ENCODE results near the gene MUC21. TPM values are rescaled to one million over a fixed set of nuclear protein-coding genes. Genes with fewer than 3 reads are reported as not detected.

MUC21 gene
- total and polyA plus RNA-seq, 2 of the 8 experiments (the other 6 are each of a cell fraction or from before 2014, with no cell fraction given): not detected

Other genes starting within 250 kb of the MUC21 start
- 85.4 and 87.5 TPM in 2 replicates for gene FLOT1, start 241.0 kb upstream of the MUC21 start, total RNA-seq (2021; fragmentation: NEBNext Ultra II Directional; extraction: Animal tissue kit (Norgen Biotek cat#: 25700))
- gene FLOT1, start 241.0 kb upstream of the MUC21 start, polyA plus RNA-seq (2011; rRNA removed): 88.1 and 103 TPM in 2 replicates
- gene IER3, start 239.2 kb upstream of the MUC21 start, total RNA-seq (2021; fragmentation: NEBNext Ultra II Directional; extraction: Animal tissue kit (Norgen Biotek cat#: 25700)): 26.2 and 26.5 TPM in 2 replicates
- 11.9 and 13.4 TPM in 2 replicates for gene IER3, start 239.2 kb upstream of the MUC21 start, polyA plus RNA-seq (2011; rRNA removed)
- gene DDR1, start 99.2 kb upstream of the MUC21 start, total RNA-seq (2021; fragmentation: NEBNext Ultra II Directional; extraction: Animal tissue kit (Norgen Biotek cat#: 25700)): 181 and 182 TPM in 2 replicates
- 99.4 and 134 TPM in 2 replicates for gene DDR1, start 99.2 kb upstream of the MUC21 start, polyA plus RNA-seq (2011; rRNA removed)
- gene GTF2H4, start 75.5 kb upstream of the MUC21 start, total RNA-seq (2021; fragmentation: NEBNext Ultra II Directional; extraction: Animal tissue kit (Norgen Biotek cat#: 25700)): 49.5 and 53.4 TPM in 2 replicates
- gene GTF2H4, start 75.5 kb upstream of the MUC21 start, polyA plus RNA-seq (2011; rRNA removed): 42.3 and 46.2 TPM in 2 replicates
- 41.2 and 47.7 TPM in 2 replicates for gene VARS2, start 69.5 kb upstream of the MUC21 start, total RNA-seq (2021; fragmentation: NEBNext Ultra II Directional; extraction: Animal tissue kit (Norgen Biotek cat#: 25700))
- gene VARS2, start 69.5 kb upstream of the MUC21 start, polyA plus RNA-seq (2011; rRNA removed): 26.8 and 34.8 TPM in 2 replicates
- not detected in 2 replicates for gene SFTA2, start 51.5 kb upstream of the MUC21 start, total RNA-seq (2021; fragmentation: NEBNext Ultra II Directional; extraction: Animal tissue kit (Norgen Biotek cat#: 25700))
- gene SFTA2, start 51.5 kb upstream of the MUC21 start, polyA plus RNA-seq (2011; rRNA removed): not detected in 2 replicates
- 0.08 and 0.37 TPM in 2 replicates for gene MUCL3, start 42.7 kb upstream of the MUC21 start, total RNA-seq (2021; fragmentation: NEBNext Ultra II Directional; extraction: Animal tissue kit (Norgen Biotek cat#: 25700))
- 0.15 and 0.22 TPM in 2 replicates for gene MUCL3, start 42.7 kb upstream of the MUC21 start, polyA plus RNA-seq (2011; rRNA removed)
- not detected in 2 replicates for gene MUC22, start 26.8 kb downstream of the MUC21 start, total RNA-seq (2021; fragmentation: NEBNext Ultra II Directional; extraction: Animal tissue kit (Norgen Biotek cat#: 25700))
- 0.02 TPM in 1 of 2 replicates, not detected in the other for gene MUC22, start 26.8 kb downstream of the MUC21 start, polyA plus RNA-seq (2011; rRNA removed)
- gene C6orf15, start 128.9 kb downstream of the MUC21 start, total RNA-seq (2021; fragmentation: NEBNext Ultra II Directional; extraction: Animal tissue kit (Norgen Biotek cat#: 25700)): not detected in 2 replicates
- 0.06 TPM in 1 of 2 replicates, not detected in the other for gene C6orf15, start 128.9 kb downstream of the MUC21 start, polyA plus RNA-seq (2011; rRNA removed)
- gene PSORS1C1, start 131.1 kb downstream of the MUC21 start, total RNA-seq (2021; fragmentation: NEBNext Ultra II Directional; extraction: Animal tissue kit (Norgen Biotek cat#: 25700)): 0.36 and 0.52 TPM in 2 replicates
- gene PSORS1C1, start 131.1 kb downstream of the MUC21 start, polyA plus RNA-seq (2011; rRNA removed): 0.12 and 0.30 TPM in 2 replicates
- gene CDSN, start 136.7 kb downstream of the MUC21 start, total RNA-seq (2021; fragmentation: NEBNext Ultra II Directional; extraction: Animal tissue kit (Norgen Biotek cat#: 25700)): not detected in 2 replicates
- gene CDSN, start 136.7 kb downstream of the MUC21 start, polyA plus RNA-seq (2011; rRNA removed): not detected in 2 replicates
- gene PSORS1C2, start 155.3 kb downstream of the MUC21 start, total RNA-seq (2021; fragmentation: NEBNext Ultra II Directional; extraction: Animal tissue kit (Norgen Biotek cat#: 25700)): not detected in 2 replicates
- gene PSORS1C2, start 155.3 kb downstream of the MUC21 start, polyA plus RNA-seq (2011; rRNA removed): 0.11 and 0.58 TPM in 2 replicates
- gene CCHCR1, start 174.1 kb downstream of the MUC21 start, total RNA-seq (2021; fragmentation: NEBNext Ultra II Directional; extraction: Animal tissue kit (Norgen Biotek cat#: 25700)): 38.0 and 38.2 TPM in 2 replicates
- gene CCHCR1, start 174.1 kb downstream of the MUC21 start, polyA plus RNA-seq (2011; rRNA removed): 20.9 and 32.8 TPM in 2 replicates
- 10.0 and 11.0 TPM in 2 replicates for gene TCF19, start 174.9 kb downstream of the MUC21 start, total RNA-seq (2021; fragmentation: NEBNext Ultra II Directional; extraction: Animal tissue kit (Norgen Biotek cat#: 25700))
- 7.2 and 12.5 TPM in 2 replicates for gene TCF19, start 174.9 kb downstream of the MUC21 start, polyA plus RNA-seq (2011; rRNA removed)
- 2,526 and 2,533 TPM in 2 replicates for gene POU5F1, start 187.0 kb downstream of the MUC21 start, total RNA-seq (2021; fragmentation: NEBNext Ultra II Directional; extraction: Animal tissue kit (Norgen Biotek cat#: 25700))
- gene POU5F1, start 187.0 kb downstream of the MUC21 start, polyA plus RNA-seq (2011; rRNA removed): 2,437 and 2,958 TPM in 2 replicates